Suprapubic skin (tissue), 4 donors: ENCODE measurements around the gene PARVA.

ENCODE experiments used
- CTCF ChIP-seq, 2 donors: fragments of 200-600 bp in 1 of 2; fragments of 450-650 bp in 1 of 2; sonication (generic) in 1 of 2; IDR thresholded peaks; one replicate each; pipeline ENCODE4 v1.5.1; 2016 to 2019; ENCODE audit warnings: antibody characterized with exemption in 2 of 2, mild to moderate bottlenecking in 1 of 2, moderate library complexity in 1 of 2
- EP300 ChIP-seq: sonication (generic); formaldehyde crosslinking; IDR thresholded peaks from one replicate; pipeline ENCODE4 v1.6.1; 2017; ENCODE audit warnings: antibody characterized with exemption
- POLR2A ChIP-seq, 2 donors: fragments of 450-650 bp; IDR thresholded peaks; one replicate each; pipeline ENCODE4 v1.6.1; 2017; ENCODE audit warnings: antibody characterized with exemption in 2 of 2, mild to moderate bottlenecking in 2 of 2, moderate library complexity in 2 of 2
- POLR2AphosphoS5 ChIP-seq, 3 donors: sonication (generic); formaldehyde crosslinking; IDR thresholded peaks; one replicate each; pipeline ENCODE4 v1.6.1; 2017; ENCODE audit warnings: antibody characterized with exemption in 3 of 3

GRCh38 chr11:12485328-12485727, 108.0 kb downstream of the PARVA start:
- TF ChIP-seq CTCF (IDR thresholded peaks at IDR 0.05) (peak in 1 of 2 donors; percentile 11), POLR2AphosphoS5 (IDR thresholded peaks at IDR 0.05) (no peak), POLR2A (IDR thresholded peaks at IDR 0.05) (no peak), EP300 (no peak)
